BE2C (cell line): Measurements from ENCODE around the gene PLLP.

ENCODE experiments used
- DNase-seq: peaks from one replicate; pipeline ENCODE4 v3.0.0-alpha.2; 2020
- H3K27me3 ChIP-seq: fragments of 250-450 bp; sonication (Bioruptor Pico); 2 replicates; pipeline ENCODE4 v1.5.1; 2020; ENCODE audit warnings: mild to moderate bottlenecking
- H3K36me3 ChIP-seq: fragments of 250-450 bp; sonication (Bioruptor Pico); 2 replicates; pipeline ENCODE4 v1.5.1; 2020; ENCODE audit warnings: mild to moderate bottlenecking
- H3K4me1 ChIP-seq: fragments of 250-450 bp; sonication (Bioruptor Pico); 2 replicates; pipeline ENCODE4 v1.5.1; 2020
- H3K4me3 ChIP-seq: 2 replicates; pipeline ENCODE4 v1.5.1; 2011; ENCODE audit warnings: low read depth, low read length
- H3K9me3 ChIP-seq: fragments of 250-450 bp; sonication (Bioruptor Pico); 2 replicates; pipeline ENCODE4 v1.5.1; 2020
- CTCF ChIP-seq: IDR thresholded peaks from 2 replicates; pipeline ENCODE4 v1.5.1; 2012; ENCODE audit warnings: mild to moderate bottlenecking, low read depth, low read length

The PLLP gene

GRCh38 chr16:57304169-57305061, 19.9 kb upstream of the PLLP start:
- H3K36me3 ChIP-seq: no peaks in the 10 kb centered on the region
- no peaks in the 10 kb centered on the region for H3K9me3 ChIP-seq
- H3K4me1 ChIP-seq: no peaks in the 10 kb centered on the region
- no peak overlapping the region for H3K4me3 ChIP-seq
- no peak for DNase-seq
- no peaks in the 10 kb centered on the region for H3K27me3 ChIP-seq
- no peak for TF ChIP-seq CTCF

GRCh38 chr16:57303910-57304168, 19.4 kb upstream of the PLLP start:
- no peaks in the 10 kb centered on the region for H3K27me3 ChIP-seq
- no peaks in the 10 kb centered on the region for H3K36me3 ChIP-seq
- no peaks in the 10 kb centered on the region for H3K4me1 ChIP-seq
- H3K4me3 ChIP-seq: no peak overlapping the region
- DNase-seq: no peak
- no peaks in the 10 kb centered on the region for H3K9me3 ChIP-seq
- TF ChIP-seq CTCF: no peak

GRCh38 chr16:57303021-57303909, 18.8 kb upstream of the PLLP start:
- H3K9me3 ChIP-seq: no peaks in the 10 kb centered on the region
- H3K4me3 ChIP-seq: no peak overlapping the region
- DNase-seq: no peak
- H3K36me3 ChIP-seq: no peaks in the 10 kb centered on the region
- H3K27me3 ChIP-seq: no peaks in the 10 kb centered on the region
- TF ChIP-seq CTCF: no peak
- no peaks in the 10 kb centered on the region for H3K4me1 ChIP-seq

- Histone ChIP-seq H3K36me3 (no peaks in the 10 kb centered on the region), H3K4me3 (no peak overlapping the region)
- TF ChIP-seq CTCF: no peak
Measured at GRCh38 chr16:57301126-57301817, 16.8 kb upstream of the PLLP start.

GRCh38 chr16:57300387-57301125, 16.1 kb upstream of the PLLP start:
- no peaks in the 10 kb centered on the region for H3K4me1 ChIP-seq

More at GRCh38 chr16:57301126-57301817, 16.8 kb upstream of the PLLP start:
- no peak for DNase-seq
- H3K27me3 ChIP-seq: no peaks in the 10 kb centered on the region
- H3K4me1 ChIP-seq: no peaks in the 10 kb centered on the region
- no peaks in the 10 kb centered on the region for H3K9me3 ChIP-seq

More at GRCh38 chr16:57300387-57301125, 16.1 kb upstream of the PLLP start:
- H3K27me3 ChIP-seq: no peaks in the 10 kb centered on the region
- TF ChIP-seq CTCF: peak; percentile 97
- no peaks in the 10 kb centered on the region for H3K9me3 ChIP-seq
- H3K36me3 ChIP-seq: no peaks in the 10 kb centered on the region
- peak overlapping the region; percentile 49 for H3K4me3 ChIP-seq
- peak; percentile 98 for DNase-seq
